Measurements from ENCODE around the gene TOX3. TPM values are rescaled to one million over a fixed set of nuclear protein-coding genes. Genes with fewer than 3 reads are reported as not detected.

TOX3 gene
- total and polyA plus RNA-seq, 2 of the 8 experiments (the other 6 are each of a cell fraction or from before 2014, with no cell fraction given) = 16.7 to 31.2 TPM

- Histone ChIP-seq H3K36me3 (ENCODE audit: control insufficient read depth in 2 of 4, insufficient read depth in 4 of 4, low read length in 3 of 4) (peaks cover 0 to 7% (median 2%) of the 10 kb centered on the region in 4 experiments; a peak in 2 of 8 replicates), H3K56ac (replicated peaks; ENCODE audit: insufficient read length, low read depth, low read length) (no peak overlapping the region), H3K9ac (replicated peaks in 1 of 4; ENCODE audit: extremely low read depth in 1 of 4, low read depth in 3 of 4, low read length in 3 of 4) (no peak overlapping the region), H3K27ac (ENCODE audit: low read depth, low read length) (no peak overlapping the region), H2BK12ac (ENCODE audit: low read depth, low read length) (no peak overlapping the region), H2BK5ac (ENCODE audit: low read depth, low read length) (no peak overlapping the region), H4K20me1 (replicated peaks in 1 of 2; ENCODE audit: control insufficient read depth in 1 of 2, insufficient read depth in 2 of 2, low read length in 2 of 2) (peaks cover 0 to 5% of the 10 kb centered on the region in 2 experiments), H3K23ac (ENCODE audit: insufficient read length) (no peak overlapping the region), H3K4me3 (ENCODE audit: extremely low read depth in 1 of 4, insufficient read depth in 2 of 4, low read depth in 3 of 4, low read length in 4 of 4) (no peak overlapping the region), H2AK5ac (ENCODE audit: low read depth, low read length) (no peak overlapping the region), H3K4ac (replicated peaks; ENCODE audit: insufficient read length, low read depth, low read length) (no peak overlapping the region), H3K79me2 (ENCODE audit: control insufficient read depth in 1 of 2, insufficient read depth in 2 of 2, low read length in 2 of 2) (peaks cover 3 to 58% of the 10 kb centered on the region in 2 experiments; a peak in 3 of 4 replicates), H3K14ac (ENCODE audit: insufficient read length) (no peak overlapping the region), H3K18ac (ENCODE audit: extremely low read depth, low read length) (no peak overlapping the region), H2BK15ac (ENCODE audit: low read length) (no peak overlapping the region), H4K5ac (ENCODE audit: insufficient read length, low read depth, low read length) (no peak overlapping the region), H3K4me2 (ENCODE audit: insufficient read depth in 1 of 2, low read depth in 2 of 2, low read length in 2 of 2) (no peak overlapping the region), H2BK20ac (ENCODE audit: low read length) (no peak overlapping the region), H3K4me1 (replicated peaks in 1 of 4; ENCODE audit: control insufficient read depth in 3 of 4, insufficient read depth in 4 of 4, low read length in 3 of 4) (peaks cover 3 to 15% (median 7%) of the 10 kb centered on the region in 4 experiments; a peak in 5 of 7 replicates), H3K9me3 (ENCODE audit: insufficient read depth in 2 of 2, low read depth in 1 of 2, low read length in 1 of 2) (no peaks in the 10 kb centered on the region), H4K91ac (replicated peaks; ENCODE audit: insufficient read length, low read length) (no peak overlapping the region), H3K79me1 (ENCODE audit: low read depth, low read length) (peaks cover 7% of the 10 kb centered on the region), H2AFZ (ENCODE audit: low read length) (no peak overlapping the region), H3K27me3 (replicated peaks in 1 of 4; ENCODE audit: control insufficient read depth in 3 of 4, extremely low read depth in 1 of 4, insufficient read depth in 3 of 4, low read length in 3 of 4) (no peaks in the 10 kb centered on the region), H4K8ac (ENCODE audit: extremely low read depth, insufficient read depth, low read length) (no peak overlapping the region), H3K23me2 (ENCODE audit: low read depth, low read length) (no peaks in the 10 kb centered on the region), H2BK120ac (replicated peaks; ENCODE audit: low read depth, low read length) (no peak overlapping the region)
- ChIA-PET POLR2A (ENCODE audit: partially characterized antibody) (interaction anchor here (1.1 kb wide), 1 partner anchor 23 kb away, joined by 3 read pairs; no protein-coding TSS in a partner anchor), CTCF (ENCODE audit: partially characterized antibody) (interaction anchor here (1.0 to 1.1 kb wide), 2 partner anchors 10 kb away, joined by 3 read pairs; no protein-coding TSS in a partner anchor)
- DNase-seq (ENCODE audit: low read depth in 1 of 2, low spot score in 2 of 2) = no peak
- no peak for FAIRE-seq
- WGBS, 2 experiments (ENCODE audit: extremely low coverage in 1 of 2, insufficient coverage in 1 of 2, insufficient read length in 1 of 2, insufficient replicate concordance in 2 of 2, low coverage in 1 of 2, low lambda C conversion rate in 2 of 2, missing lambda C conversion rate in 1 of 2) = 96% methylated on average over 5 of the region's 5 CpGs; no CpG with 5 or more reads in 1 of the 2 experiments
- no peak for TF ChIP-seq SUZ12 (IDR thresholded peaks at IDR 0.05; ENCODE audit: low read length)
- TF ChIP-seq HDAC2 (IDR thresholded peaks at IDR 0.05; ENCODE audit: borderline replicate concordance in 1 of 2, low read depth in 2 of 2, low read length in 2 of 2) = no peak
- no peak for TF ChIP-seq SP4 (IDR thresholded peaks at IDR 0.05; ENCODE audit: low read length)
- no peak for TF ChIP-seq FOSL1 (IDR thresholded peaks at IDR 0.05; ENCODE audit: insufficient read depth, low read depth, low read length)
Observed at GRCh38 chr16:52518884-52519283, 28.1 kb downstream of the TOX3 start.

Data from H1 (cell line).